Uterus (tissue), 4 donors: ENCODE data around the gene CNTNAP5. TPM values are rescaled to one million over a fixed set of nuclear protein-coding genes. Genes with fewer than 3 reads are reported as not detected.

Experiments used
- DNase-seq, 2 donors: peaks; one replicate each; pipeline ENCODE4 v3.0.0-alpha.2; 2019 to 2020
- H3K27ac ChIP-seq, 2 donors: fragments of 200-600 bp; sonication (generic); 1 replicate in 1 of 2; 2 replicates in 1 of 2; pipeline ENCODE4 v1.5.1; 2016 to 2018
- H3K27me3 ChIP-seq, 2 donors: fragments of 200-600 bp; sonication (generic); one replicate each; pipeline ENCODE4 v1.5.1; 2018 to 2019; ENCODE audit warnings: control low read depth in 1 of 2
- H3K36me3 ChIP-seq, 2 donors: fragments of 200-600 bp; sonication (generic); one replicate each; pipeline ENCODE4 v1.5.1; 2019; ENCODE audit warnings: control low read depth in 1 of 2
- H3K4me1 ChIP-seq, 2 donors: fragments of 200-600 bp; sonication (generic); one replicate each; pipeline ENCODE4 v1.5.1; 2018 to 2019; ENCODE audit warnings: control low read depth in 1 of 2
- H3K4me3 ChIP-seq, 2 donors: fragments of 200-600 bp; sonication (generic); 1 replicate in 1 of 2; 2 replicates in 1 of 2; pipeline ENCODE4 v1.5.1; 2018 to 2019; ENCODE audit warnings: mild to moderate bottlenecking in 1 of 2
- H3K9me3 ChIP-seq, 2 donors: fragments of 200-600 bp; sonication (generic); one replicate each; pipeline ENCODE4 v1.5.1; 2019; ENCODE audit warnings: control low read depth in 1 of 2
- CTCF ChIP-seq, 4 experiments: fragments of 200-600 bp in 2 of 4; fragments of 450-650 bp in 2 of 4; sonication (generic) in 2 of 4; IDR thresholded peaks; one replicate each; pipeline ENCODE4 v1.5.1; 2016 to 2019; ENCODE audit warnings: antibody characterized with exemption in 4 of 4, mild to moderate bottlenecking in 2 of 4, moderate library complexity in 1 of 4
- POLR2A ChIP-seq, 2 donors: fragments of 450-650 bp; IDR thresholded peaks; one replicate each; pipeline ENCODE4 v1.6.1; 2016; ENCODE audit warnings: antibody characterized with exemption in 2 of 2, mild to moderate bottlenecking in 1 of 2, moderate library complexity in 1 of 2
- intact Hi-C: fragments of 100-400 bp; cut with DNase I; formaldehyde crosslinking; loops from one replicate; pipeline ENCODE4 v1.15.1; 2023; ENCODE audit warnings: low total_unique reads
- total RNA-seq, 4 donors: library from RNA; depleted of rRNA in 3 of 4; stranded (reverse); fragments of >200 nt in 3 of 4; gene quantifications; one replicate each; pipeline versions ENCODE4 v1.1.0 to v1.2.4, GENCODE V29; 2014 to 2023
- donor health status: DM: yes; HTN: yes; CAD: no.

Gene CNTNAP5
- total RNA-seq, 4 donors from 2014 or later, result 1.4 TPM; not detected in 3

- Histone ChIP-seq H3K36me3 (no peaks in the 10 kb centered on the region), H3K27me3 (no peaks in the 10 kb centered on the region), H3K9me3 (no peaks in the 10 kb centered on the region), H3K4me1 (no peaks in the 10 kb centered on the region), H3K27ac (no peak overlapping the region), H3K4me3 (no peak overlapping the region)
- no peak for DNase-seq
- intact Hi-C loops, result no loop called here
- TF ChIP-seq CTCF (IDR thresholded peaks at IDR 0.05) (no peak), POLR2A (IDR thresholded peaks at IDR 0.05) (no peak)
These were observed 861.1 kb downstream of the CNTNAP5 start for GRCh38 chr2:124886216-124886615.

GRCh38 chr2:124887466-124887865, 862.4 kb downstream of the CNTNAP5 start:
- no peak for TF ChIP-seq POLR2A (IDR thresholded peaks at IDR 0.05)
- no peak for TF ChIP-seq CTCF (IDR thresholded peaks at IDR 0.05)
- Histone ChIP-seq H3K4me3 (no peak overlapping the region), H3K9me3 (no peaks in the 10 kb centered on the region), H3K36me3 (no peaks in the 10 kb centered on the region), H3K27ac (no peak overlapping the region), H3K4me1 (no peaks in the 10 kb centered on the region), H3K27me3 (no peaks in the 10 kb centered on the region)
- no peak for DNase-seq
- intact Hi-C loops, result no loop called here

GRCh38 chr2:124888431-124888830, 863.3 kb downstream of the CNTNAP5 start:
- intact Hi-C loops, result no loop called here

GRCh38 chr2:124894199-124894598, 869.1 kb downstream of the CNTNAP5 start:
- Histone ChIP-seq H3K27ac (no peak overlapping the region), H3K36me3 (no peaks in the 10 kb centered on the region), H3K4me1 (no peaks in the 10 kb centered on the region), H3K9me3 (no peaks in the 10 kb centered on the region), H3K27me3 (no peaks in the 10 kb centered on the region), H3K4me3 (no peak overlapping the region)
- DNase-seq, result no peak
- TF ChIP-seq POLR2A (IDR thresholded peaks at IDR 0.05) (no peak), CTCF (IDR thresholded peaks at IDR 0.05) (no peak)
- intact Hi-C loops, result no loop called here

More at GRCh38 chr2:124888431-124888830, 863.3 kb downstream of the CNTNAP5 start:
- no peak for DNase-seq
- no peaks in the 10 kb centered on the region for H3K27me3 ChIP-seq
- no peaks in the 10 kb centered on the region for H3K4me1 ChIP-seq
- H3K36me3 ChIP-seq, result no peaks in the 10 kb centered on the region
- no peaks in the 10 kb centered on the region for H3K9me3 ChIP-seq
- no peak overlapping the region for H3K4me3 ChIP-seq
- H3K27ac ChIP-seq, result no peak overlapping the region
- TF ChIP-seq POLR2A (IDR thresholded peaks at IDR 0.05), result no peak
- no peak for TF ChIP-seq CTCF (IDR thresholded peaks at IDR 0.05)

- Histone ChIP-seq H3K4me1 (no peaks in the 10 kb centered on the region), H3K27me3 (no peaks in the 10 kb centered on the region), H3K9me3 (no peaks in the 10 kb centered on the region), H3K27ac (no peak overlapping the region), H3K4me3 (no peak overlapping the region), H3K36me3 (no peaks in the 10 kb centered on the region)
- intact Hi-C loops, result no loop called here
- DNase-seq, result no peak
- TF ChIP-seq CTCF (IDR thresholded peaks at IDR 0.05) (no peak), POLR2A (IDR thresholded peaks at IDR 0.05) (no peak)
These were observed 873.7 kb downstream of the CNTNAP5 start for GRCh38 chr2:124898827-124899226.
